ENCODE results near the gene ENTPD2. TPM values are rescaled to one million over a fixed set of nuclear protein-coding genes. Genes with fewer than 3 reads are reported as not detected.

Gene ENTPD2
- total and polyA plus RNA-seq, 2 donors (not counting 1 experiment from before 2014, with no cell fraction given): not detected

DNA sequence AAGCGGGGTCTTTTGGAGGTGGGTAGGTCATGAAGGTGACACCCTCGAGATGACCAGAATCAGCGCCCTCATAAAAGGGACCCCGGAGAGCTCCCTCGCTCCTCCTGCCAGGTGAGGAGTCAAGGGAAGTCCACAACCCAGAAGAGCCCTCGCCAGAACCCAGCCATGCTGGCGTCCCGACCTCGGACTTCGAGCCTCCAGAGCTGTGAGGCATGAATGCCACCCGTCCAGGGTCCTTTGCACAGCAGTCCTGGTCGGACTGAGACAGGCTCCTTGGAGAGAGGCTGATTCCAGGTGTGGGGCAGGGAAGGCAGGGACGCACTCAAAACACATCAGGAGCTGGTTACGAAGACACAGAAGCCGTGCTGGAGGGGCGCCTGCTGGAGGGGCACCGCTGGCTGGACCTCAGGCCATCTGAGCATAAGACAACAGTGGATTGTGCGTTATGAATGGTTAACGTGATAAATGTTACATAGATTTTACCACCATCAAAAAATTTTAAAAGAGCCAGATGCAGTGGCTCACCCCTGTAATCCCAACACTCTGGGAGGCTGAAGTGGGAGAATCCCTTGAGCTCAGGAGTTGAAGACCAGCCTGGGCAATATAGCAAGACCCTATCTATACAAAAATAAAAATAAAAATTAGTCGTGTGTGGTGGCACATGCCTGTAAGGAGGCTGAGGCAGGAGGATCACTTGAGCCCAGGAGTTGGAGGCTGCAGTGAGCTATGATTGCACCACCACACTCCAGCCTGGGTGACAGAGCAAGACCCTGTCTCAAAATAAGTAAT is 51.8 kb downstream of the ENTPD2 start:
- CTCF ChIA-PET: interaction anchor here (0.7 to 4.4 kb wide), 5 partner anchors 11 to 33 kb away, joined by 3 to 27 read pairs (median 9); partner anchors contain the start of genes FUT7 and PAXX
- TF ChIP-seq, protein P1, sequence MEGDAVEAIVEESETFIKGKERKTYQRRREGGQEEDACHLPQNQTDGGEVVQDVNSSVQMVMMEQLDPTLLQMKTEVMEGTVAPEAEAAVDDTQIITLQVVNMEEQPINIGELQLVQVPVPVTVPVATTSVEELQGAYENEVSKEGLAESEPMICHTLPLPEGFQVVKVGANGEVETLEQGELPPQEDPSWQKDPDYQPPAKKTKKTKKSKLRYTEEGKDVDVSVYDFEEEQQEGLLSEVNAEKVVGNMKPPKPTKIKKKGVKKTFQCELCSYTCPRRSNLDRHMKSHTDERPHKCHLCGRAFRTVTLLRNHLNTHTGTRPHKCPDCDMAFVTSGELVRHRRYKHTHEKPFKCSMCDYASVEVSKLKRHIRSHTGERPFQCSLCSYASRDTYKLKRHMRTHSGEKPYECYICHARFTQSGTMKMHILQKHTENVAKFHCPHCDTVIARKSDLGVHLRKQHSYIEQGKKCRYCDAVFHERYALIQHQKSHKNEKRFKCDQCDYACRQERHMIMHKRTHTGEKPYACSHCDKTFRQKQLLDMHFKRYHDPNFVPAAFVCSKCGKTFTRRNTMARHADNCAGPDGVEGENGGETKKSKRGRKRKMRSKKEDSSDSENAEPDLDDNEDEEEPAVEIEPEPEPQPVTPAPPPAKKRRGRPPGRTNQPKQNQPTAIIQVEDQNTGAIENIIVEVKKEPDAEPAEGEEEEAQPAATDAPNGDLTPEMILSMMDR (IDR thresholded peaks at IDR 0.05): no peak
- no peak for TF ChIP-seq EZH2 (IDR thresholded peaks at IDR 0.05; ENCODE audit: borderline replicate concordance, insufficient read depth, low read depth, low read length, poor library complexity, severe bottlenecking)
- H3K4me1 ChIP-seq (ENCODE audit: control insufficient read depth in 2 of 2, insufficient read depth in 2 of 2, low read length in 2 of 2): peaks cover 34 to 43% of the 10 kb centered on the region in 2 donors
- H4K20me1 ChIP-seq (ENCODE audit: control insufficient read depth, insufficient read depth, low read length, poor library complexity, severe bottlenecking): no peaks in the 10 kb centered on the region
- H3K36me3 ChIP-seq (replicated peaks in 1 of 2; ENCODE audit: control extremely low read depth in 1 of 2, control insufficient read depth in 1 of 2, extremely low read depth in 1 of 2, insufficient read depth in 2 of 2, low read length in 1 of 2): no peaks in the 10 kb centered on the region
- POLR2A ChIA-PET: interaction anchor here (1.9 kb wide), 1 partner anchor 10 kb away, joined by 10 read pairs; the partner anchor contains the start of gene PAXX
- Mint-ChIP-seq H3K4me3 (no peak overlapping the region), H3K4me1 (peaks cover 34% of the 10 kb centered on the region), H3K27ac (no peak overlapping the region), H3K27me3 (peaks cover 3% of the 10 kb centered on the region), H3K9me3 (ENCODE audit: insufficient read depth) (no peaks in the 10 kb centered on the region)
- no peak overlapping the region for H3K4me3 ChIP-seq (ENCODE audit: control extremely low read depth in 1 of 5, extremely low read depth in 1 of 5, insufficient read depth in 1 of 5, low read depth in 2 of 5, low read length in 4 of 5)
- no peak overlapping the region for H3K4me2 ChIP-seq (replicated peaks; ENCODE audit: low read depth, low read length, poor library complexity, severe bottlenecking)
- intact Hi-C loops (cut with micrococcal nuclease): no loop called here
- no peaks in the 10 kb centered on the region for H3K79me2 ChIP-seq (ENCODE audit: control insufficient read depth, insufficient read depth, low read length)
- no peak overlapping the region for H3K27ac ChIP-seq (ENCODE audit: low read length in 2 of 2)
- H3K9me3 ChIP-seq (ENCODE audit: control extremely low read depth in 1 of 3, control insufficient read depth in 2 of 3, insufficient read depth in 1 of 3, low read length in 2 of 3): peaks cover 0 to 4% (median 0%) of the 10 kb centered on the region in 3 donors
- H2AFZ ChIP-seq (ENCODE audit: insufficient read depth, low read depth, low read length, poor library complexity, severe bottlenecking): no peak overlapping the region
- ATAC-seq (ENCODE audit: low read depth) (no peak), DNase-seq (no peak)
- no peak overlapping the region for H3K9ac ChIP-seq (ENCODE audit: low read length)
- 95% methylated on average over 11 of the region's 20 CpGs for WGBS (ENCODE audit: insufficient coverage)
- H3K27me3 ChIP-seq (replicated peaks in 1 of 4; ENCODE audit: control extremely low read depth in 1 of 4, control insufficient read depth in 3 of 4, insufficient read depth in 4 of 4, low read length in 3 of 4): peaks cover 0 to 4% (median 0%) of the 10 kb centered on the region in 4 experiments
